ENCODE results near the gene BHMT.

- TF ChIP-seq CHD1 (IDR thresholded peaks at IDR 0.05; ENCODE audit: low read depth, low read length): no peak
- TF ChIP-seq CTCF (conservative IDR thresholded peaks at IDR 0.05; ENCODE audit: low read depth, low read length): no peak
- no peak for TF ChIP-seq SMC3 (IDR thresholded peaks at IDR 0.05; ENCODE audit: low read depth, low read length)
- no peak for TF ChIP-seq POLR2A (IDR thresholded peaks at IDR 0.05; ENCODE audit: low read depth, low read length)
- no peak for TF ChIP-seq RAD21 (IDR thresholded peaks at IDR 0.05; ENCODE audit: low read length)
- no peak for TF ChIP-seq RFX5 (IDR thresholded peaks at IDR 0.05; ENCODE audit: low read depth, low read length)
- TF ChIP-seq MXI1 (IDR thresholded peaks at IDR 0.05; ENCODE audit: borderline replicate concordance, low read depth, low read length): no peak
- no peak for TF ChIP-seq ELK1 (IDR thresholded peaks at IDR 0.05; ENCODE audit: borderline replicate concordance, low read depth, low read length)
- TF ChIP-seq FOS (IDR thresholded peaks at IDR 0.05; ENCODE audit: low read depth, low read length): no peak
- no peak for TF ChIP-seq USF2 (IDR thresholded peaks at IDR 0.05; ENCODE audit: low read depth, low read length)
- no peak for TF ChIP-seq RCOR1 (IDR thresholded peaks at IDR 0.05; ENCODE audit: insufficient replicate concordance, low read length)
- TF ChIP-seq CEBPB (IDR thresholded peaks at IDR 0.05; ENCODE audit: low read depth, low read length): no peak
Measured at GRCh38 chr5:79168031-79168430, 56.4 kb downstream of the BHMT start.

Data from IMR-90 (cell line).